CD4-positive, alpha-beta T cell (primary cell): ENCODE measurements around the gene FLNC. TPM values are rescaled to one million over a fixed set of nuclear protein-coding genes. Genes with fewer than 3 reads are reported as not detected.

ENCODE experiments used
- ATAC-seq: fragments of 200-7000 bp; cut with Tn5 transposase; one replicate; pipeline ENCODE4 v1.10.0; 2022; ENCODE audit warnings: mild to moderate bottlenecking; ENCODE audit not compliant: poor library complexity
- CTCF ChIA-PET: fragments of 350-600 bp; sonication (Branson Sonifier 250); formaldehyde crosslinking; loops from one replicate; lab custom pipeline; 2021; ENCODE audit warnings: antibody characterized with exemption, inconsistent platforms; lab: Charles Lee
- POLR2A ChIA-PET: fragments of 350-600 bp; sonication (Branson Sonifier 250); formaldehyde crosslinking; loops from one replicate; lab custom pipeline; 2021; ENCODE audit warnings: antibody characterized with exemption, inconsistent platforms; lab: Charles Lee
- DNase-seq, 14 experiments: peaks; one replicate each; pipeline ENCODE4 v3.0.0-alpha.2; 2013 to 2020; ENCODE audit warnings: mixed read lengths in 2 of 14
- H3K27ac ChIP-seq, 2 donors: one replicate each; pipeline versions ENCODE4 v1.5.1 to v1.7.0; 2013; ENCODE audit warnings: low read length in 2 of 2, low read depth in 1 of 2, mild to moderate bottlenecking in 1 of 2
- H3K27me3 ChIP-seq, 2 experiments: 1 replicate in 1 of 2; 2 replicates in 1 of 2; pipeline versions ENCODE4 v1.6.1 to v1.7.0; 2013; ENCODE audit warnings: low read length in 2 of 2, control low read depth in 1 of 2, mild to moderate bottlenecking in 1 of 2, moderate library complexity in 1 of 2; ENCODE audit not compliant: insufficient read depth in 2 of 2, control insufficient read depth in 1 of 2
- H3K36me3 ChIP-seq: one replicate; pipeline ENCODE4 v1.6.1; 2013; ENCODE audit warnings: low read length, control low read depth; ENCODE audit not compliant: insufficient read depth
- H3K4me1 ChIP-seq: one replicate; pipeline ENCODE4 v1.6.1; 2013; ENCODE audit warnings: low read length, control low read depth; ENCODE audit not compliant: insufficient read depth
- H3K4me3 ChIP-seq: one replicate; pipeline ENCODE4 v1.5.1; 2013; ENCODE audit warnings: mild to moderate bottlenecking, low read length, moderate library complexity
- H3K9me3 ChIP-seq, 2 experiments: 1 replicate in 1 of 2; 2 replicates in 1 of 2; pipeline versions ENCODE4 v1.6.1 to v1.7.0; 2013; ENCODE audit warnings: low read length in 2 of 2, mild to moderate bottlenecking in 2 of 2, control low read depth in 1 of 2, moderate library complexity in 1 of 2; ENCODE audit not compliant: control insufficient read depth in 1 of 2, insufficient read depth in 1 of 2
- H3K27ac Mint-ChIP-seq: one replicate; pipeline ENCODE4 v1.8.0; 2020; ENCODE audit warnings: mixed read lengths
- H3K27me3 Mint-ChIP-seq: one replicate; pipeline ENCODE4 v1.8.0; 2021; ENCODE audit warnings: mixed read lengths
- H3K36me3 Mint-ChIP-seq: one replicate; pipeline ENCODE4 v1.8.0; 2021; ENCODE audit warnings: low read depth, mixed read lengths
- H3K4me1 Mint-ChIP-seq: one replicate; pipeline ENCODE4 v1.8.0; 2021; ENCODE audit warnings: low read depth, mixed read lengths
- H3K4me3 Mint-ChIP-seq: one replicate; pipeline ENCODE4 v1.8.0; 2020; ENCODE audit warnings: mild to moderate bottlenecking, mixed read lengths
- H3K9me3 Mint-ChIP-seq: one replicate; pipeline ENCODE4 v1.8.0; 2020; ENCODE audit warnings: mixed read lengths
- CTCF ChIP-seq: fragments of 200-600 bp; IDR thresholded peaks from one replicate; pipeline ENCODE4 v1.8.0; 2022; ENCODE audit warnings: antibody characterized with exemption, mild to moderate bottlenecking
- intact Hi-C, 2 experiments: fragments of 100-400 bp; cut with DNase I in 1 of 2; cut with micrococcal nuclease in 1 of 2; formaldehyde crosslinking; loops; one replicate each; pipeline versions ENCODE4 v1.15.1 to v1.9.0; 2023 to 2025; cut with DNase I, micrococcal nuclease
- total RNA-seq, 174 experiments: library from RNA in 2 of 174; stranded (reverse) in 2 of 174; gene quantifications; one replicate each; pipeline ENCODE4 v1.2.3 and lab custom pipeline; 2021 to 2026

The FLNC gene
- total RNA-seq, 2 experiments from 2014 or later, result 0.06 to 0.08 TPM

DNA sequence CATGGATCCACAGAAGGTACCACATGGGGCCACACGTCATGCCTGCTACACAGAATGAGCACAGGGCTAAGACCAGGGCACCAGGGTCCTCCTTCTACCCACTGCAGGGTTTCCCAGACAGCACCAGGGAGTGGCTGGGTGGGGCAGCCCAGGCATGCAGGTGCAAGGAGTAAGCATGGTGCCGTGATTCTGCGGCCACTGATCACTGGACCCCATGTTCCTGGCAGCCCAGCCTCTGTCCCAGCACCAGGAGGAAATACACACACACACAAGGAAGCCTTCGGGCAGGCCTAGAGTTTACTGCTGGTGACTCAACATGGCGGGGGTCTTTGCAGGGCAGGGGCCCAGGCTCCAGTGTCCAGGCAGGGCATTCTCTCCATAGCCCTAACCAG, 46.4 kb downstream of the FLNC start:
- H3K27ac Mint-ChIP-seq, result no peak overlapping the region
- H3K9me3 Mint-ChIP-seq, result no peaks in the 10 kb centered on the region
- H3K4me3 Mint-ChIP-seq, result no peak overlapping the region
- Histone ChIP-seq H3K9me3 (no peaks in the 10 kb centered on the region), H3K27me3 (peaks cover 0 to 2% of the 10 kb centered on the region in 2 experiments), H3K36me3 (no peaks in the 10 kb centered on the region), H3K4me3 (no peak overlapping the region), H3K4me1 (peaks cover 4% of the 10 kb centered on the region), H3K27ac (no peak overlapping the region)
- no peaks in the 10 kb centered on the region for H3K4me1 Mint-ChIP-seq
- no peaks in the 10 kb centered on the region for H3K27me3 Mint-ChIP-seq
- ChIA-PET POLR2A (no interaction called here), CTCF (no interaction called here)
- no peaks in the 10 kb centered on the region for H3K36me3 Mint-ChIP-seq
- no peak for TF ChIP-seq CTCF
- ATAC-seq (no peak), DNase-seq (no peak)
- intact Hi-C loops, result no loop called here

DNA sequence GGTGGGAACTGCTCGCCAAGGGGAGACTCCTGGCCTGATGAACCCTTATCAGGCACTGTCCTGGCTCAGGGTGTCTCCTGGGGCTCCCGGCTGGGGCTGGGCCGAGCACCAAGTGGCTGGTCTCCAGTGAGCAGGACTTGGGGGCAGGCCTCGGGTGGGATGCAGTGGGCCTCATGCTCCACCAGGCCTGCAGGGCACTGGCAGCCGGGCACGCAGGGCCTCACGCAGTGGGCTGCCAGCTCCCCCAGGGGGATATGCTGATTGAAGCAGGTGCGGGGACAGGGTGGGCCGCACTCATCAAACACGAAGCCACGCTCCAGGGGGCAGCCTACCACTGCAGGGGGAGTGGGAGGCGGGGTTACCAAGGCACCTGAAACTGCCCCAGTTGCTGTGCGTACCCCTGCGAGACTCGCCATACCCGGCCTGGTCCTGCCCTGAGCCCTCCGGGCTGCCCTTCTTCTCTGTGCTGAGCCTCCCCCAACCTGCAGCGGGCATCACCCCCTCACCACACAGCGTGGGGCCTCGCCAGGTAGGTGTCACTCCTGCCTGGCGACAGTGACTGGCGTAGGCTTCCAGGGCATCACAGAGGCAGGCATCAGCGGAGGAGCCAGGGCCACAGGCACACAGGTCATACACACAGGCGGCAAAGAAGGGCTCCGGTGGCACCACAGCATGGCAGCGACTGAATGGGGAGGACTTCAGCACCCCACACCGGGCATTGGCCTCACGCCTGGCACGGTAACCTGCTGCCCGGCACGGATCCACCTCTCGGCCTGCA, 47.0 kb downstream of the FLNC start:
- no peaks in the 10 kb centered on the region for H3K36me3 ChIP-seq
- no peaks in the 10 kb centered on the region for H3K9me3 Mint-ChIP-seq
- peaks cover 0 to 2% of the 10 kb centered on the region in 2 experiments for H3K27me3 ChIP-seq
- CTCF ChIA-PET, result no interaction called here
- H3K27me3 Mint-ChIP-seq, result no peaks in the 10 kb centered on the region
- H3K9me3 ChIP-seq, result no peaks in the 10 kb centered on the region
- no peak overlapping the region for H3K4me3 Mint-ChIP-seq
- ATAC-seq, result no peak
- intact Hi-C loops, result no loop called here
- no peak for DNase-seq
- H3K27ac Mint-ChIP-seq, result no peak overlapping the region
- H3K4me1 ChIP-seq, result peaks cover 4% of the 10 kb centered on the region
- no peaks in the 10 kb centered on the region for H3K4me1 Mint-ChIP-seq
- H3K4me3 ChIP-seq, result no peak overlapping the region
- no peaks in the 10 kb centered on the region for H3K36me3 Mint-ChIP-seq
- POLR2A ChIA-PET, result no interaction called here
- no peak overlapping the region for H3K27ac ChIP-seq
- TF ChIP-seq CTCF, result no peak

DNA sequence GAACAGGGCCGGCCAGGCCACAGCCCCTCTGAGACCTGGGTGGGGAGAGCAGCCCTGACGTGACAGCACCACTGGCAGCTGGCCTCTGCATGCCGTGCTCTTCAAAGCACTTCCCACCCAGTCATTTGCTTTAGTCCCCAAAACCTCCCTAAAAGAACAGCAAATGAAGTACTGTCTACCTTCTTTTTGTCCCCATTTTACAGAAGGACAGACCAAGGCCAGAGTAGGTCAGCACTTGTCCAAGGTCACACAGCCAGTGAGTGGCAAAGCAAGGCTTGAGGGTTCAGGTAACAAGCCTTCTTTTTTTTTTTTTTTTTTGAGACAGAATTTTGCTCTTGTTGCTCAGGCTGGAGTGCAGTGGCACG, 47.5 kb downstream of the FLNC start:
- Histone ChIP-seq H3K4me3 (no peak overlapping the region), H3K27ac (no peak overlapping the region), H3K27me3 (peaks cover 0 to 2% of the 10 kb centered on the region in 2 experiments), H3K9me3 (no peaks in the 10 kb centered on the region), H3K4me1 (peaks cover 4% of the 10 kb centered on the region), H3K36me3 (no peaks in the 10 kb centered on the region)
- Mint-ChIP-seq H3K27ac (no peak overlapping the region), H3K4me1 (no peaks in the 10 kb centered on the region), H3K36me3 (no peaks in the 10 kb centered on the region), H3K27me3 (no peaks in the 10 kb centered on the region), H3K4me3 (no peak overlapping the region), H3K9me3 (no peaks in the 10 kb centered on the region)
- ATAC-seq, result no peak
- TF ChIP-seq CTCF, result no peak
- POLR2A ChIA-PET, result interaction anchor here (0.7 kb wide), 2 partner anchors 14 to 258 kb away, joined by 3 read pairs; no protein-coding TSS in a partner anchor
- CTCF ChIA-PET, result no interaction called here
- intact Hi-C loops, result no loop called here
- no peak for DNase-seq
